CD4-positive, alpha-beta T cell treated with Interleukin-15 for 4 hours (primary cell): ENCODE measurements around the gene ACSS1.
A peak's percentile ranks its signal among the peaks of the same experiment; 100 is the strongest.

Source experiments
- DNase-seq: peaks from one replicate; pipeline ENCODE4 v3.0.0-alpha.2; 2020; ENCODE audit warnings: low spot score

Gene ACSS1

DNA sequence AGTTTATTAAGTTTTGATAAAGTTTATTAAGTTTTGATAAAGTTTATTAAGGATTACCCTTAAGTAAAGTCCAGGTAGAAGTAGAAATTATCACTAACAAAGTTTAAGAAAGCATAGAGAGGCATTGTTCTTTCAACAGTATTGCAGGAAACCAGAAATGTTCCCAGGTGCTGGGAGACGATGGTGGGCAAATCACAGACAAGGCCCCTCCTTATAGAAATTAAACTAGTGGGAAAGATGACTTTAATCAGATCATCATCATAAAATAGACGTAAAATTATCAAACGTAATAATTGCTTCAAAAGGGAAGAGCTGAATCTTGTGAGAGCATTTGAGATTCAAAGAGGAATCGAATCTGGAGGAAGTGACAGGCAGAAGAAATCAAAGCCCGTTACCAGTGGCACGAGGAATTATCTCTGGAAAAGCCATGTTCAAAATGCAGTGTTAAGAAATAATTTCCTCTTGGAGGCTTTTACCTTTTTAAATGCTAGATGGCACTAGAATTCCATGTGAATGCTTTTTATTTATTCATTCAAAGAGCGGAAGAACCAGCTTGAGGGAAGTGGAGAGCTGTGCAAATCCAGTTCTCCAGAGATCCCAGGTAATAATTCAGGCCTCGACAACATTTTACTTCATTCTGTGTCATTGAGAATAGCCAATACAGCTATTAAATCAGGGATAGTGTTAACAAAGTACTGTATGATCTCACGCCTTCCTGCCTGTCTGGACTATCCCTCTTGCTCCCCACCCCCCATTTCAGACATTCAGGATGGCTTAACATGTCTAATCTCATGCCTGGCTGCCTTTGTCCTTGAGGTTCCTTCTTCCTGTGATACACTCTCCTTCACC is 64.4 kb downstream of the ACSS1 start:
- DNase-seq: no peak

DNA sequence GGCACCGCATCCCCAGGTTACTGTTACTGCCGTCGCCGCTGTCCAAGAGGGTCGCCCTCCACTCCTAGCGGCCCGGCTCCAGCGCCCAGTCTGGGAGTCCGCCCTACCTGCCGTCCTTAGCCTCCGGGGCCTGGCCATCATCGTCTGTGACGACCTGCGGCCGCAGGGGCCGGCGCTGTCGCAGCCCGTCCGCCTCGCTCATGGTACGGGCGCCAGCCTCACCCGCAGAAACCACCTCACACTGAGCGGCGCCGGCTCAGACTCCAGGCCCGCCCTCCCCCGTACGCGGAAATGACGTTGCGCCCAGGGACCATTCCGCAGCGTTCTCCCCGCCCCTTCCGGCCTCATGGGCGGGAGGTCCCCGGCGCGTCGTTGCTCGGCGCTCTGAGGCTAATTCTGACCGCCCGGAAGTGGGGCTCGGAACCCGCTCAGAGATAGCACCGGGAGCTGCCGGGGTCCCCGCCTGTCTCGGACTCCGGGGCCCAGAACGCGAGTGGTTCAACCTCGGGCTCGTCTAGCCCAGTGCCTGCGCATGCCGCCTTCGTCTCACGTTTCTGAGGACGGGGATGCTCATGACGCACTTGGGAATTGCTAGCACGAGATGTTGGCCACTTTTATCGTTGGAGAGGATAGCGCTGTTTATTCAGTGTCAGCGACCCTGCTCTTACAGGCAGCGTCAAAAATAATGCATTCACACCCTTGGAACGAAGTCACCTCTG is 65.3 kb downstream of the ACSS1 start, which contains the start of gene APMAP:
TSS of gene APMAP (minus strand) at position 265 of the 719 bp plus-strand sequence. CDS start at position 202, 63 bp downstream.
- peak; percentile 94 for DNase-seq

DNA sequence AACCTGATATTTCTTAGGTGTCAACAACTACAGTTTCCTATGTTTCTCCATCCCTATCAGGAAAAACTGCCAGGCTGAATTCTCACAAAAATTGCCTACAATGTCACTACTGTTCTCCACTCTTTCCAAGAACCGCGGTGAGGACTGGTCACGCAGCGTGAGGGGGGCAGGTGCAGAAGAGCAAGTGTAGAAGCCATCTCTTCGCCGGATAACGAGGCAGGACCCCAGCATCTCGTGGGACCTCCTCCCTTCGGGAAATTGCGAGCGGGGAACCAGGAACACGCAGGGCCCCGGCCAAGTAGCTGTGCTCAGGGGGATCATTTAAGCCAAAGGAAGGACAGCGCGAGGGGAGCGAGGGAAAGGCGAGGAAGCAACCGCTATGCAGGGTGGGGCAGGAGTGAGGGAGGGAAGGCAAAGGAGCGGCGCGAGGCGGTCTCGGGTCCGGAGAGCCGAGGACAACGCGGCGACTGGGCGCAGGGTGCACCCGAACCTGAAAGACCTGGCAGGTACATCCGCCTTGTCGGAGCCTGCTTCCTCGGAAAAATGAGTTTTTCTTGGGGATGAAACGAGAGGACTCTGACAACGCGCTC is 65.9 kb downstream of the ACSS1 start:
- DNase-seq: no peak

DNA sequence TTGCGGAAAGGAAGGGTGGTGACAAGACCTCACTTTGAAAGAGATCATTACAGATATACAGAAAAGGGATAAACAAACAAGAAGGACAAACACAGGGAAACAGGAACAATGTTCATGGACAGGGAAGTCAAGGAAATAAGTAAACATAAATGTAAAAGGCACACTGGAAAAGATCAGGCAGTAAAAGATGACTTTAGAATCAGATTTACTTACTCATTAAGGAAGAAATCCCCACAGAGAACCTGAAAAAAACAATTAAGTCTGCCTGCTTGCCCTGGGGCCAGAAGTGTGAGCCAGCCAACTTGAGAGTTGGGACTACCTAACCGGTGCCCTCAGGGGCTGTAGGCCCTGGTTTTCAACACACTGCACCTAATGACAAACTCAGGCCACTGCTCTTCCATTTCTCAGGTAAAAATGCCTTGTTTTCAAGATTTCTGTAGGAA is 67.1 kb downstream of the ACSS1 start:
- no peak for DNase-seq

DNA sequence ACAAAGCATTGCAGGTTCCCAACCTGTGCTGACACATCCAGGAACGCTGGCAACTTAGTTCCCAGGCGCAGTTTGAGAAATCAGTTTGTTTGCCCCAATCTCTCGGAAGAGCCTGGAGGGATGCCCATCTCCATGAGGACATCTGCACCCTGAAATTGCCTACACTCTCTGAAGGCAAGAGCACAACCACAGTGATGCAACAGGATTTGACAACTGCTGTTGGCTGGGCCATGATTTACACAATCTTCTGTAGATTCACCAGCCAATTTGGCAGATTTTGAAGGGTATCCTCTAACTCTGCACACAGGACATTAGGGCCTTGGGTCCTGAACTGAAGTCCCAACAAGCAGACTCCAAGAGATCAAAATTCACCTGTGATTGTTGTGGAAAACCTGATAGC is 68.8 kb downstream of the ACSS1 start:
- no peak for DNase-seq

DNA sequence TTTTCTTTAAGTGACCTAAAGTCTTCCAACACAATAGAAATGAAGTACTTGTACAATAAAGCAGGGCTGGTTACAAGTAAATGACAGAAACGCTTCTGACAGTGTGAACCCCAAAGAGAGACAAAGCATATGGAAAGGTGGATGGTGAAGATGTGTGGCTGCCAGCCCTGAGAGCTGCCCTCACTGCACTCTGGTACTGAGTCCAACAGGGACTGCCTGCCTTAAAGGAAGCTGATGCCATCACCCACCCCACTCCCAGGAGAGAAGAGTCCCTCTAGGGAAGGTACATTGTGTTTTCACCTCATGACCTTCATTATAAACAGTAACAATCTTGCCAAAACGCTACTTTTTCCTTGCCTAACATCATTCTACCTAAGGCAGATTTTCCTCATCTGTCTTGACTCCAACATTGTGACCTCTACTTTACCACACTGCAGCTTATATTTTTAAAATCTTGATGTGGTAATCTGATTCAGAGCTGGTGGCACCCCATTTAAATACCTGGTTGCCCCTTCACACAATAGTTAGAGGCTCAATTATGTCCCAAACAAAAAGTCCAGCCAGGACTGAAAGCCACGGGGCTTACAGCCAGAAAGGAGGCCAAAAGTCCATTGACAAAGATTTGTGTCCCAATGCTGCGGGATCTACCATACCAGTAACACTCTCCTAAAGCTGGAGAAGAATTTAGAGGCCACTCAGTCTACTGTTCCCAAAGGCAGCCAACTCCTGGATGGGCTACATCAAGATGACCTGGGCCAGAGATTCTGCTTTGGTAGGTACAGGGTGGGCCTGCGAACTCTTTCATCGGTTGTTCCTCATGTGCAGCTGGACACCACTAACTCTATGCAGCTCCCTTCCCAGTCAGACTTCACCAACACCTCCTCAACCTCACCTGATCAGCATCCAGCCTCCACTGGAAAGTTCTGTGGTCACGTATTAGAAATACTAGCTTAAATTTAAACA is 69.8 kb downstream of the ACSS1 start:
- no peak for DNase-seq

DNA sequence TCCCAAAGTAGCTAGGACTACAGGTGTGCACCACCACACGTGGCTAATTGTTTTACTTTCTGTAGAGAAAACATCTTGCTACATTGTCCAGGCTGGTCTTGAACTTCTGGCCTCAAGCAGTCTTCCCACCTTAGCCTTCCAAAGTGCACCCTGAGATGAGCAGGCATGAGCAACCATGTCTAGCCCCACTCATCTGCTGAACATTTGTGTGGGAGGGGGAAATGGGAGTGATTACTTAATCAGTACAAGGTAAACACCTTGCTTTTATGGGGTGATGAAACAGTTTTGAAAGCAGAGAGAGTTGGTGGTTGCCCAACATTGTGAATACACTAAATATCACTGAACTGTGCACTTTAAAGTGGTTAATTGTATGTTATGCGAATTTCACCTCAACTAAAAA is 70.7 kb downstream of the ACSS1 start:
- no peak for DNase-seq

DNA sequence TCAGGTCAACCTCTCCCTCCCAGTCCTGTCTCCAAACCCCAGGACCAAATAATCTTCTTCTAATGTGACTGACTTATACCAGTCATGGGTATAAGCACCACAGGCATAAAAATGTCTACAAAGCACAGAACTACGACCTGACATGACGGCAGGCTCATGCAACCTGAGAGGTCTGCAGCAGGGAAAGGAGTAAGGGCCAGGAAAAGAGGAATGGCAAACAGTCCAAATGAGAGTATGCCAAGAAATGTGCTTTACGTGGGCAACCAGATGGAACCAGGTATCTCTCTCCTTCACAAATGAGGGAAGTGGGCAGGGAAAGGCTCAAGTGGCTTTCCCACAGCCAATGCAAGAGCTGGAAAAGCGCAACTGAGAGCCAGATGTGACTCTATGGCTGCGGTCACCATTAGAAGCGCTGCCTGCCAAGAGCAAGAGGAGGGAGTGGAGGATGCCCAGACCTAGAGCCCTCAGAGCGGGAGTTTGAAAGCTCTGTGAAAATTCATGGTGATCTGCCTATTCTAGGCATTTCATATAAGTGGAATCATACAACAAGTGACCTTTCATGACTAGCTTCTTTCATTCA is 71.4 kb downstream of the ACSS1 start:
- DNase-seq: no peak

DNA sequence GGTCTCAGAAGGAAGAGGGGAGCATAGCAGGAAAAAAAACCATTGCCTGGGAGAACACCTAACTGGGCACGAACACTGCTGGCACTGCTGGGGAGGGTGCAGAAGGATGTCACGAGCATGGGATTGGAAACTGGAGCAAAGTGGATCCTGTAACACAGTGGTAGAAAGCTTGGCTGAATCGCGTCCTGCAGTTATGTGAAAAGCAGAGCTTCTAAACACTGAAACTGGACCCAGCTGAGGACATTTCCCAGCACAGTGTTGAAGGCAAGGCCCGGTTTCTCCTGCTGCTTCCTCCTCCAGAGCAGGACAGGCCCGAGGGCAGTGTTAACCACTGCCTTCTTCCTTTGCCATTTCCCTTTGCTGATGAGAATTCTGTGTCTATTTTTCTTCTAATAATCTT is 72.1 kb downstream of the ACSS1 start:
- DNase-seq: no peak

DNA sequence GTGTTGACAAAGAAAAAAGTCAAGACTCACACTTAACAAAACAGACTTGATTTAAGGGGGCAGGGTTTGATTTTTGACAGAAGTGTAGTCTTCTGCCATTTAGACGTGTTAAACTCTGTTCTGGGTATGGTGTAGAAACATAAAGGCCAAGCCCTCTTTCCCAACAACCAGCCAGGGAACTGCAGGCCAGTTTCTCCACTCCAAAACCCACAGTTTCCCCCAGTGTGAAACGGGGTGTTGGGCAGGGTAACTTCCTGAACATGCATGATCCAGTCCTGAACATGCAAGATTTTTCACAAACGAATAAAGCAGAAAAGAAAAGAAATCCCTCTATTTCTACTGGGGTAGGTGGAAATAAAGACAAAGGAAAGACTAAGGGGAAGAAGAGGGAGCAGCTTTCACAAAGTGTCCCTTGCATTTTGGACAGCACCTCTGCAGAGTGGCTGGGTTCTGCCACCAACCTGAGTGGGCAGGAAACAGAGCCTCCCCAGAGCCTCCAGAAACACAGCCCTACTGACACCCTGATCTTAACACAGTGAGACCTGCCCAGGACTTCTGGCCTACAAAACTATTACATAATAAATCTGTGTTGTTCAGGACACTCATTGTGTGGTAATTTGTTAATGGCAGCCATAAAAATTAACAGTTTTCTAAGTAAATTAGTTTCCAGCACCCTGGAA is 72.8 kb downstream of the ACSS1 start:
- no peak for DNase-seq

DNA sequence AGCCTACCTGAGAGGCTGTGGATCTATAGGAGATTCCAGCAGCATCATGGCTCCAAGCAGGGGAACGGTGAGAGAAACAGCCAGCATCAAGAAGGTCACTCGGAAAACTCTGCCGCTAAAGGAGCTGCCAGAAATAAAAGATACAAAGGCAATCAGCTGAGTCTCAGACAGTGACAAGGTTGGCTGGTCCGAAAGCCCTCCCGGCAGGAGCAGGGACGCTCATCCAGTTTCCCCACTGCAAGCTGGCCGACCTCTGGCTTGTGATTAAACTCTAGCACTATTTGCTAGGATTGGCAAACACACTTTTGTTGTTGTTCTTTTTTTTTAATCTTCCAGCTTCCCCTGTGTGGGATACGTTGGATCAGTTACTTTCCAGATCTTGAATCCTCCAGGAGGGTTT is 74.0 kb downstream of the ACSS1 start:
- DNase-seq: no peak

DNA sequence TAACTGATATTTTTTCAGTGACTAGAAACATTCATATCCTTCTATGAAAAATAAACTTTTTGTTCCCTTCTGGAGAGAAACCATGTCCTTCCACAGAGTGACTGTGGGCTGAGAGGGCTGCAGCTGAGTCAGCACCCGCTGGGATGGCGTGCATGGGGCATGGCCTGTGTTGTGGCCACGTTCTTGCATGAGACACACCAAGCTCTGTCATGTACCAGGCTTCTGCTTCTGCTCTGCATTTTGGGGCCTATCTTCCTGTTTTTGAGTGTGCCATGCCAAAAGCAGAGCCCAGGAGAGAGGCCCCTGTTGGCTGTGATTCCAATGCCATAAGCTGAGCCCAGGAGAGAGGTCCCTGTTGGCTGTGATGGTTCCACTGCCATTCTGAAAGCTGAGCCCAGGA is 76.1 kb downstream of the ACSS1 start:
- peak; percentile 32 for DNase-seq

DNA sequence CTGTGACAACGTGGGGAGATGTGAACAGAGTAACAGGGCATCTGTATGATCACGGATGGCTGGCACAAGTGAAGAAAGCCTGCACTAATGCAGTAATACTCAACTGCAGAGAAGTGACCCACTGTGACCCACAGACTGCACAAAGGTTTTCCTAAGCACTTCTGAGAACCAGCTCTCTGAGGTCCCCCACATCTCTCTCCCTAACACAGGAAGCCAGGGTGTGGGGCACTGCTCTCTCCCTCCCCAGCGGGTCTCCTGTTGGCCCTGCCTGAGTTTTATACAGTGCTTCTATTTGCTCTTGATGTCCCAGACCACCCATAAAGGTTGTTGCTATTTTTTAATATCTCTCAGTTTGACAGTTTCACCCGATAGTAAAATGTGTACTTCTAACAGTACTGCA is 76.7 kb downstream of the ACSS1 start:
- DNase-seq: no peak

DNA sequence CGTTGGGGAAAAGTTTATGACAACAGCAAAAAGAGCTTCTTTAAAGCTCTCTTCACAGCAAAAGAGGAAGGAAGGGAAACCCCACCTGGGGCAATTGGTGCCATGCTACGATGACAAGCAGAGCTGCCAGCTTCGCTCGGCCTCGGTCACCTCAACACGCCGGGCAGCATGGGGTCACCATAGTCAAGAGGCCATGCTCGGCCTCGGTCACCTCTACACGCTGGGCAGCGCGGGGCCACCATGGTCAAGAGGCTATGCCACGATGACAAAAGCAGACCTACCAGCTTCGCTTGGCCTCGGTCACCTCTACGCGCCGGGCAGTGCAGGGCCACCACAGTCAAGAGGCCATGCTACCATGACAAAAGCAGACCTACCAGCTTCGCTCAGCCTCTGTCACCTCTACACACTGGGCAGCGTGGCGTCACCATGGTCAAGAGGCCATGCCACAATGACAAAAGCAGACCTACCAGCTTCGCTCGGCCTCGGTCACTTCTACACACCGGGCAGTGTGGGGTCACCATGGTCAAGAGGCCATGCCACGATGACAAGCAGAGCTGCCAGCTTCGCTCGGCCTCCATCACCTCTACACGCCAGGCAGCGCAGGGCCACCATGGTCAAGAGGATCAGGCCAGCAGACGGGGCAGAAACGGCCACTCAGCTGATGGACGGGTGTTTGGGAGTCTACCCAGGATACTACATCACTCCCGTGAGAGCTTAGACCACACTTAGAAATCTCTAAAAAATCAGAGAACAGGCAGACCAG is 77.5 kb downstream of the ACSS1 start:
- no peak for DNase-seq

DNA sequence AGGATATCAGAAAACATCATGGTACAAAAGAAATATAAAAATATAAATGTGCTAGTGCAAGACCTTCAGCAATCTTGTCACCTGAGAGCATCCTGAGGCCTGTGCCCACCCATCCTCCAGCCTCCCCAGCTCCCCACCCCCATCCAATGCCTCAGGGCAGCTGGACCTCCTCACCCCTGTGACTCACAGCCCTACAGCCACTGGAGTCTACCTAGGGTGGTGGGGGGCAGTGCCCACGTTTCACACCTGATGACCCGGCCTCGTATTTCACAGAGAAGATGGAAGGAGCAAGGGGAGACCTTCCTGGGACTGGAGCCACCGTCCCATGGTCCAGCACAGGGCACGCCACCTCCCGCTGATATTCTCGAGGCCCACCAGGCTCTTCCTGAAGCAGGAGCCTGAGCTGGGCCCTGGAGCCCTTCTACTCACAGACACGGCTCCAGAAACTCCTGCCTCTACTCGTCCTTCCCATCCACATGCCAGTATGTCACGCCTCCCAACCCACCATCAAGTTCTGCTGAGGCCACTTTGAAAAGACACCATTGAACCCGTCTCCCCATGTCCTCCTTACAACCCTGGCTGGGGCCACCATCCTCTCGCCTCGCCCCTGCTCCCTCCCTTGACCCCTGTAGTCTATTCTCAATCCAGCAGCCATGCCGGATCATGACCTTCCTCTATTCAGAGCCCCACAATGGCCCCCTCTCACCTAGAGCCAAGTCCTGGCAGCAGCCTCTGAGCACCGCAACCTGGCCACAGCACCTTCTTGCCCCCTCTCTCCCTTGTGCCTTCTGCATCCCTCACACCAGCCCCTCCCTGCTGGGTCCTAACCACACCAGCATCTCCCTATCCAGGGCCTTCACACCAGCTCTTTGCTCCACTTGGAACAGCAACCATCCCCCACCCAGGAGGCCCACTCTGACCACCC is 78.6 kb downstream of the ACSS1 start:
- DNase-seq: no peak

DNA sequence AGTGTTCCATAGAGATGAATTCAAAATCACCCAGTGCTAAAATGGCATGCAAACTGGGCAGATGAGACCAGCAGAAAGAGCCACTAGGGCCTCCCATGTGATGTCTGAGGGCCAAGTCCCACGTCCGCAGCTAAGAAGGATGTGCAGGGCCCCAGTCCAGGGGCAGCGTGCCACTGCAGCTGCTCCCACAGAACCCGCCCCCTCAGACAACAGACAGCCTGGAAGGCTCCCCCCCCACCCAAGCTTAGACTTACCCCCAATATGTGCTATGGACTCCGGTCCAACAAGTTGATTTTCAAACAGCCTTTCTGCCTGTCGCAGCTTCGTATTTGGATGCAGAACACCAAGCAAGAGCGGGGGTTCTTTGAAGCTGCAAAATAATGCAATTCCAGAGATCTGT is 79.4 kb downstream of the ACSS1 start:
- DNase-seq: no peak

DNA sequence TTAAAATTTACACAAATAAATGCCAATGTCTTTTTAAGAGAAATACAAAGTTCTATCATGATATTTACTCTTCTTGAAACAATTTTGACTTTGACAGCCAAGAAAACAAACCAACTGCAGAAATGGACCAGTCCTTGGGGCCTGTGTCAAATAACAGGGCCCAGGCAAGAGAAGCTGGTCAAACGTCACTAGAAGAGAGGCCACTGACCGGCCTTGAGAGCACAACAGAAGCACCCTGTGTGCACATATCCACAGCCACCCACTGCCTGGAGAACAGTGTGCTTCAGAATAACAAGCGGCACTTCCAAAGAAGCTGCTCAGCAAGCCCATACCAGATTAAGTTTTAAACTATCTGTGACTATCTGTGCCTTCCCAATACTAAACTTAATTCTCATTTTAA is 80.1 kb downstream of the ACSS1 start:
- DNase-seq: no peak

DNA sequence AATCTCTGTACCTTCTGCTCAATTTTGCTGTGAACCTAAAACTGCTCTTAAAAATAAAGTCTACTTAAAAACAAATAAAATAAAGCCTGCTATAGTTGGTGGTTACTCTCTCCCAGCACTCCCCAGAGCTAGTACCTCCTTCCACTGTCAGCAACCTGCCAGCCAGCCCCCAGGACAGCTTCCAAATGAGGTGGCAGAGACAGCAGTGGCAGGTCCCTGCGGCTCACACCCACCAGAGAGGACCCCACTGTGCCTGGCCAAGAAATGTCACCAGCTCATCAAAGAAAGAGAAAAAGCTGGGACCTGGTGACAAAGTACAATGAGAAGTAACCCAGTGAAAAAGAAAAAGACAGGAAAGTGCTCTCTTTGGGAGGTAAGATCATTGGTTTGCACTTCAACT is 80.6 kb downstream of the ACSS1 start:
- no peak for DNase-seq

DNA sequence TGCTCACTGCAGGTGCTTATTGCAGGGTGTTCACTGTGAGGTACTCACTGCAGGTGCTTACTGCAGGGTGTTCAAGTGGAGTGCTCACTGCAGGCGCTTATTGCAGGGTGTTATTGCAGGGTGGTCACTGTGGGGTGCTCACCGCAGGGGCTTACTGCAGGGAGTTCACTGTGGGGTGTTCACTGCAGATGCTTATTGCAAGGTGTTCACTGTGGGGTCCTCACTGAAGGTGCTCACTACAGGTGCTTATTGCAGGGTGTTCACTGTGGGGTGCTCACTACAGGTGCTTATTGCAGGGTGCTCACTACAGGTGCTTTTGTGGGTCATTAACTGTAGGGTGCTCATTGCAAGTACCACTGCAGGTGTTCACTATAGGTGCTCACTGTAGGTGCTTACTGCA is 85.6 kb downstream of the ACSS1 start:
- DNase-seq: no peak
